ENCODE measurements around the gene BOC. TPM values are rescaled to one million over a fixed set of nuclear protein-coding genes. Genes with fewer than 3 reads are reported as not detected.

BOC gene
- total RNA-seq, 1 donor, result 22.8 TPM

DNA sequence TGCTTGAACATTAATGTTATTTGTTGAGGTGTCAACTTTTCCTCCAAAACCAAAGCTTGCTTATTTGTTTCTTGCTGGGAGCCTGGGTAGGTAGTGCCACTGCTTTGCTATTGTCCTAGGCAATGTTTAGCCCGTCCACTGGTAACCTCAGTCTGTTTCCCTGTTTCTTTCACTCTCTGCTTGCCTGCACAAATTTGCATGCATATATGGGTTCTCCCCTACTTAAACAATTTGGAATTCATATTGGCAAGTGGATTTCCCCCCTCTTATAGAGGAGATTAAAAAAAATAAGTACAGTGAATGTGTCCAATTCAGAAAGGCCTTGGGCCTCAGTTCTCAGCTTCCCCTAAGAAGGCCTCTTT, 45.0 kb upstream of the BOC start:
- H3K4me1 ChIP-seq (ENCODE audit: insufficient read depth, low read length), result peaks cover 8% of the 10 kb centered on the region
- no peaks in the 10 kb centered on the region for H3K9me3 ChIP-seq (ENCODE audit: low read depth, low read length)
- H4K20me1 ChIP-seq (ENCODE audit: insufficient read depth, low read length), result no peaks in the 10 kb centered on the region
- H3K27me3 ChIP-seq (ENCODE audit: insufficient read depth, low read length), result no peaks in the 10 kb centered on the region
- no peaks in the 10 kb centered on the region for H3K36me3 ChIP-seq (ENCODE audit: insufficient read depth, low read length)
- peak overlapping the region; percentile 94 for H2AFZ ChIP-seq (ENCODE audit: low read length)
- H3K79me2 ChIP-seq (ENCODE audit: insufficient read depth, low read length), result no peaks in the 10 kb centered on the region
- no peak overlapping the region for H3K4me3 ChIP-seq (ENCODE audit: insufficient read depth, low read length)
- no peak overlapping the region for H3K27ac ChIP-seq (ENCODE audit: low read depth, low read length)
- TF ChIP-seq, protein P1, sequence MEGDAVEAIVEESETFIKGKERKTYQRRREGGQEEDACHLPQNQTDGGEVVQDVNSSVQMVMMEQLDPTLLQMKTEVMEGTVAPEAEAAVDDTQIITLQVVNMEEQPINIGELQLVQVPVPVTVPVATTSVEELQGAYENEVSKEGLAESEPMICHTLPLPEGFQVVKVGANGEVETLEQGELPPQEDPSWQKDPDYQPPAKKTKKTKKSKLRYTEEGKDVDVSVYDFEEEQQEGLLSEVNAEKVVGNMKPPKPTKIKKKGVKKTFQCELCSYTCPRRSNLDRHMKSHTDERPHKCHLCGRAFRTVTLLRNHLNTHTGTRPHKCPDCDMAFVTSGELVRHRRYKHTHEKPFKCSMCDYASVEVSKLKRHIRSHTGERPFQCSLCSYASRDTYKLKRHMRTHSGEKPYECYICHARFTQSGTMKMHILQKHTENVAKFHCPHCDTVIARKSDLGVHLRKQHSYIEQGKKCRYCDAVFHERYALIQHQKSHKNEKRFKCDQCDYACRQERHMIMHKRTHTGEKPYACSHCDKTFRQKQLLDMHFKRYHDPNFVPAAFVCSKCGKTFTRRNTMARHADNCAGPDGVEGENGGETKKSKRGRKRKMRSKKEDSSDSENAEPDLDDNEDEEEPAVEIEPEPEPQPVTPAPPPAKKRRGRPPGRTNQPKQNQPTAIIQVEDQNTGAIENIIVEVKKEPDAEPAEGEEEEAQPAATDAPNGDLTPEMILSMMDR (IDR thresholded peaks at IDR 0.05; ENCODE audit: extremely low read depth, low read depth, low read length), result no peak
- no peak for DNase-seq (ENCODE audit: insufficient read length, low spot score, missing footprints)
- H3K4me2 ChIP-seq (ENCODE audit: insufficient read depth, low read length), result no peak overlapping the region

DNA sequence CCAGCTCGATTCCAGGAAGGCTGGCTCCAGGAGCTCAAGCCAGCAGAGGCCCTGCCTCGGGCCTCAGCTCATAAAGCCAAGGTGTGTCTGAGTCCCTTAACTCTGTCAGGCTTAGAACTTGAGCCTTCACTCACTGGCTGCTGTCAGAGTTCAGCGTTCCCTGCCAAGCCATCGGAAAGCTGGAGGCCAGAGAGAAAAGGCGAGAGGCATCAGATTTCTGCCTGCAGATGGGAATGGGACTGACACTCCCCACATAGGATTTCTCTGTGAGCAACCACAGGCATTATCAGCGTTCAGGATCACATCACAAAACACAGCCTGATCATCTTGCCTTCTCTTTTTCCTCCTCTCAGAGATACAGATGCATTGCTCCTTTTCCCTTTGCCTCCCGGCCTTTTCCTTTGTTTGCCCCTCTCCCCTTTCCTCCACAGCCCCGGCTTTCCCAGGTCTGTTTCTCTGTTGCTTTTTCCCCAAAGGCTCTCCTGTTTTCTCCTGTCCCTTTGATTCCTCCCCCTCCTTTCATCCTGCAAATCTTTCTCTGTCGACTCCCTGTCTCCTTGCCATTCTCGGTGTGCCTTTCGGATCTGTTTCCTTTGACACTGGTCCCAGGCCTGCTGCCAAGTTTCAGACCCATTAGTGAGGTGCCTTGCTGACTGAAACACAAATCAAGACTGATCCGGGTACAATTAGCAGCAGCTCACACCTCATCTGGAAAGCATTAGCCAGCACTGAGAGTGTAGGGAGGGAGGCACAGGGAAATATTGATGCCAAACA, 44.5 kb upstream of the BOC start:
- no peak overlapping the region for H3K4me3 ChIP-seq (ENCODE audit: insufficient read depth, low read length)
- H3K36me3 ChIP-seq (ENCODE audit: insufficient read depth, low read length), result no peaks in the 10 kb centered on the region
- no peaks in the 10 kb centered on the region for H4K20me1 ChIP-seq (ENCODE audit: insufficient read depth, low read length)
- TF ChIP-seq, protein P1 (IDR thresholded peaks at IDR 0.05; ENCODE audit: extremely low read depth, low read depth, low read length), result no peak
- H3K4me1 ChIP-seq (ENCODE audit: insufficient read depth, low read length), result peaks cover 8% of the 10 kb centered on the region
- peak overlapping the region; percentile 94 for H2AFZ ChIP-seq (ENCODE audit: low read length)
- DNase-seq (ENCODE audit: insufficient read length, low spot score, missing footprints), result peak; percentile 68
- H3K4me2 ChIP-seq (ENCODE audit: insufficient read depth, low read length), result peak overlapping the region; percentile 62
- H3K79me2 ChIP-seq (ENCODE audit: insufficient read depth, low read length), result no peaks in the 10 kb centered on the region
- no peaks in the 10 kb centered on the region for H3K9me3 ChIP-seq (ENCODE audit: low read depth, low read length)
- no peaks in the 10 kb centered on the region for H3K27me3 ChIP-seq (ENCODE audit: insufficient read depth, low read length)
- H3K27ac ChIP-seq (ENCODE audit: low read depth, low read length), result no peak overlapping the region

DNA sequence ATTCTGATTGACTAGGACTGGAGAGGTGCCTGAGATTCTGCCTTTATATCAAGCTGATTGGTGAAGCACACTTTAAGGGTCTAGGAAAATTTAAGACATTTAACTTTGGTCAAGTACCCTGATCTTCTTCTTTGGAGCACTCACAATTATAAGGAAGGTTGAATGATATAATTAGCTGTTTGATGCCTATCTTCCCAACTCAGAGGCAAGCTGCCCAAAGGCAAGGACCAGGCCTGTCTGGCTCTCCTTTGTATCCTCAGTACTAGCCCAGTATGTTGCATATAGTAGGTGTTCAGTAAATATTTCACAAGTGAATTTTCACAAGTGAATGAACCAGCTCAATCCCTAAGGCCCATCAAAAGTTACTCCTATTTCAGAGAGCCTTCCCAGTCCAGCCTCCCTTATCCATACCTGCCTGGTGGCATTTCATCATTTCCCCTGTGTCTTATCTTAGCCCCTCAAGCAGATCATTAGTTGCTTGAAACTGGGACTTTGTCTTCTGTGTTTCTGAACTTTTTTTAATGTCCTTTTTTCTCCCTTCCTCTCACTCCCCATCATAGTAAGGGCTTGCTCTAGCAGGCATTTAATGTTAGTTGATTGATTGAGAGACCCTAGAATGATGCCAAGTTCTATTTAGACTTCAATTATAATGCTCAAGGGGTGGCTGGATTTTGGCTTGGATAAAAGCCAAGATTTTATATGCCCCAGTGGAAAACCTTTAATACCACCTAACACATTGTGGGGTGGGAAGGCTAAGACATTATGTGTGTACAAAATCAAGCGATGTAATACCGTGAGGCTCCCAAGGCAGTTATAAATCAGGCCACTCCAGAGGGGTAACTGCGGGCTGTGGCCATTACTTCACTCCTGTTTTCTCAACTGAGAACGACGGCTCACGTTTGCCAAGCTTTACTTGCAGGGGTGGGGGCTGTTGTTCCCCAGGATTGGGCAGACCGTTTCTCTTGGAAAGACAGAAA, 43.2 kb upstream of the BOC start:
- Histone ChIP-seq H3K4me1 (ENCODE audit: insufficient read depth, low read length) (peaks cover 8% of the 10 kb centered on the region), H2AFZ (ENCODE audit: low read length) (peak overlapping the region; percentile 33), H3K27ac (ENCODE audit: low read depth, low read length) (no peak overlapping the region), H3K4me2 (ENCODE audit: insufficient read depth, low read length) (no peak overlapping the region), H3K27me3 (ENCODE audit: insufficient read depth, low read length) (no peaks in the 10 kb centered on the region), H4K20me1 (ENCODE audit: insufficient read depth, low read length) (no peaks in the 10 kb centered on the region), H3K79me2 (ENCODE audit: insufficient read depth, low read length) (no peaks in the 10 kb centered on the region), H3K36me3 (ENCODE audit: insufficient read depth, low read length) (no peaks in the 10 kb centered on the region), H3K9me3 (ENCODE audit: low read depth, low read length) (no peaks in the 10 kb centered on the region), H3K4me3 (ENCODE audit: insufficient read depth, low read length) (no peak overlapping the region)
- DNase-seq (ENCODE audit: insufficient read length, low spot score, missing footprints), result no peak
- TF ChIP-seq, protein P1 (IDR thresholded peaks at IDR 0.05; ENCODE audit: extremely low read depth, low read depth, low read length), result no peak

All from osteoblast (primary cell).